ENCODE data around the gene UTY.
"Not testable (repeated sequence)": the region's sequence is repeated elsewhere in the genome, so short reads cannot be mapped to it uniquely, and the experiment has no call there.

The UTY gene

GRCh38 chrY:13295026-13295425, 184.8 kb downstream of the UTY start:
- no peak for DNase-seq (ENCODE audit: insufficient read length)
- TF ChIP-seq POLR2AphosphoS5 (IDR thresholded peaks at IDR 0.05; ENCODE audit: low read depth, low read length): no peak
- no peak for FAIRE-seq

- no peak for FAIRE-seq
- TF ChIP-seq TAF1 (IDR thresholded peaks at IDR 0.05; ENCODE audit: borderline replicate concordance, low read depth, low read length): no peak
- TF ChIP-seq POLR2AphosphoS5 (IDR thresholded peaks at IDR 0.05; ENCODE audit: low read depth, low read length): no peak
- TF ChIP-seq POLR2A (IDR thresholded peaks at IDR 0.05; ENCODE audit: low read depth, low read length): no peak
- no peak for DNase-seq (ENCODE audit: insufficient read length)
Measured at GRCh38 chrY:13291199-13291598, 188.6 kb downstream of the UTY start.

DNA sequence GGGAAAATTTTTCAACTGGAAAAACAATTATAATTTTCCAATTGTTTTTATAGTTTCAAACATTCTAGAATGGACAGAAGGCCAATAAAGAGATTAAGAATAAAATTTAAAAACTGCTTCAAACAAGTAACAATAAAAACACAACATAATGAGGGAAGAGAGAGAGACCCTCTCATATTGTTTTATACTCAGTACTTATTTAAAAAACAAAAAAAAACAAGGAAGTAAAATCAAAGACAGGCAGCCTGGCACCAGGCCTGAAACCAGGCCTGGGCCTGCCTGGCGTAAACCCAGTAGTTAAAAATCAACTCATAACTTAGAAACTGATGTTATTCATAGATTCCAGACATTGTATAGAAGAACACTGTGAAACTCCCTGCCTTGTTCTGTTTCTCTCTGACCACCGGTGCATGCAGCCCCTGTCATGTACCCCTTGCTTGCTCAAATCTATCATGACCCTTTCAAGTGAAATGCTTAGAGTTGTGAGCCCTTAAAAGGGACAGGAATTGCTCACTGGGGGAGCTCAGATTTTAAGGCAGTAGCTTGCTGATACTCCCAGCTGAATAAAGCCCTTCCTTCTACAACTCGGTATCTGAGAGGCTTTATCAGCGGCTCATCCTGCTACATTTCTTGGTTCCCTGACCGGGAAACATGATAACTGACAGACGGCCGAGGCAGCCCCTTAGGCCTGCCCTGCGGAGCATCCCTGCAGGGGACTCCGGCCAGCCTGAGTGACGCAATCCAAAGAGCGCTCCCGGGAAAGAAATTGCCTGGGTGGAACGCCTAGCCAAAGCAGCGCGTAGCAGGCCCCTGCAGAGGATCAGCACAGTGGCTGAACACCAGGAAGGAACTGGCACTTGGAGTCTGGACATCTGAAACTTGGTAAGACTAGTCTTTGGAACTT, 197.4 kb downstream of the UTY start:
- DNase-seq (ENCODE audit: insufficient read length); FAIRE-seq: not testable (repeated sequence)

GRCh38 chrY:13279561-13279960, 200.3 kb downstream of the UTY start:
- TF ChIP-seq TAF1 (IDR thresholded peaks at IDR 0.05; ENCODE audit: borderline replicate concordance, low read depth, low read length): no peak
- no peak for TF ChIP-seq POLR2A (IDR thresholded peaks at IDR 0.05; ENCODE audit: low read depth, low read length)
- TF ChIP-seq POLR2AphosphoS5 (IDR thresholded peaks at IDR 0.05; ENCODE audit: low read depth, low read length): no peak
- DNase-seq (ENCODE audit: insufficient read length) (no peak), FAIRE-seq (no peak)

- FAIRE-seq: no peak
- no peak for TF ChIP-seq POLR2A (IDR thresholded peaks at IDR 0.05; ENCODE audit: low read depth, low read length)
- TF ChIP-seq TAF1 (IDR thresholded peaks at IDR 0.05; ENCODE audit: borderline replicate concordance, low read depth, low read length): no peak
- no peak for TF ChIP-seq POLR2AphosphoS5 (IDR thresholded peaks at IDR 0.05; ENCODE audit: low read depth, low read length)
- no peak for DNase-seq (ENCODE audit: insufficient read length)
Measured at GRCh38 chrY:13271706-13272105, 208.1 kb downstream of the UTY start.

DNA sequence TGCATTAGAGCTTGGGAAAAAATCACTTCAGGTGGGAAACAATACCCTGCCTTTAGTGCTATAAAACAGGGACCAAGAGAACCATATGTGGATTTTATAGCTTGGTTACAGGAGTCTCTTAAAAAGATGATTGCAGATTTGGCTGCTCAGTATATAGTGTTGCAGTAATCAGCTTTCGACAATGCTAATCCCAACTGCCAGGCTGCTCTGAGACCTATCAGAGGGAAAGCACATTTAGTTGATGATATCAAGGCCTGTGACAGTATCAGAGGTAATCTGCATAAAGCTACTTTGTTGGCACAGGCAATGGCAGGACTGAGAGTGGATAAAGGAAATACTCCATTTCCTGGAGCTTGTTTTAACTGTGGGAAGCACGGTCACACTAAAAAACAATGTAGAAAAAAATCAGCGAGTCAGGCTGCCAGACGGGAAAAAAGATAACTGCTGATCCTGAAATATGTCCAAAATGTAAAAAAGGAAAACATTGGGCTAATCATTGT, 225.8 kb downstream of the UTY start:
- not testable (repeated sequence) for DNase-seq (ENCODE audit: insufficient read length); FAIRE-seq

DNA sequence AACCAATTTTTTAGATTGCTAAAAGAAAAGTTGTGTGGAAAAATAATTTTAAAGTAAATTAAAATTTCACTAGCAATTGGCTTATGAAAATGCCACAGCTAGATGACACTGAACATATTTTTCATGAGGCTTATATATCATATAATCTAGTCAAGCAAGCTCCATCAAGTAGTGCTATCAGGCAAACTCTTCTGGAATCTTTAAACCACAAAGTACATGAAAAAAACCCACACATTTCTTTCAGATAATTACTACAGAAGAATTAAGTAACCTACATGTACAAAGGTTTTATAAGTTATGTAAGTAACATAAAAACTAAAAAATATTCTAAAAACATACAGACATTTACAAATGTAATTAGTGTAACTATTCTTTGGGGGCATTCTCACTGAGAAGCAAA, 229.4 kb downstream of the UTY start:
- no peak for TF ChIP-seq POLR2A (IDR thresholded peaks at IDR 0.05; ENCODE audit: low read depth, low read length)
- no peak for TF ChIP-seq TAF1 (IDR thresholded peaks at IDR 0.05; ENCODE audit: borderline replicate concordance, low read depth, low read length)
- no peak for TF ChIP-seq POLR2AphosphoS5 (IDR thresholded peaks at IDR 0.05; ENCODE audit: low read depth, low read length)
- no peak for FAIRE-seq
- no peak for DNase-seq (ENCODE audit: insufficient read length)

DNA sequence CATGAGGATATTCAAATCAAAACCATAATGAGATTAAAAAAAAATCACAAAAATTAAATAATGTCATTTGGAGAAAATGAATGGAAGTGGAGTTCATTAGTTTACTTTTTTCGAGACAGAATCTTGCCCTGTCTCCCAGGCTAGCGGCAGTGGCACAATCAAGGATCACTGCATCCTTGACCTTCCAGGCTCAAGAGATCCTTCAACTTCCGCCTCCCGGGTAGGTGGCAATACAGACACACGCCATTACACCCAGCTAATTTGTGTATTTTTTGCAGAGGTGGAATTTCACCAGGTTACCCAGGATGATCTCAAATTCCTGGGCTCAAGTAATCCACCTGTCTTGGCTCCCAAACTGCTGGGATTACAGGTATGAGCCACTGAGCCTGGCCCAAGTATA, 236.1 kb downstream of the UTY start:
- no peak for FAIRE-seq
- no peak for TF ChIP-seq POLR2AphosphoS5 (IDR thresholded peaks at IDR 0.05; ENCODE audit: low read depth, low read length)
- no peak for TF ChIP-seq TAF1 (IDR thresholded peaks at IDR 0.05; ENCODE audit: borderline replicate concordance, low read depth, low read length)
- no peak for TF ChIP-seq POLR2A (IDR thresholded peaks at IDR 0.05; ENCODE audit: low read depth, low read length)
- DNase-seq (ENCODE audit: insufficient read length): no peak

GRCh38 chrY:13233901-13234300, 245.9 kb downstream of the UTY start:
- FAIRE-seq (no peak), DNase-seq (ENCODE audit: insufficient read length) (no peak)
- TF ChIP-seq POLR2A (IDR thresholded peaks at IDR 0.05; ENCODE audit: low read depth, low read length) (no peak), POLR2AphosphoS5 (IDR thresholded peaks at IDR 0.05; ENCODE audit: low read depth, low read length) (no peak), TAF1 (IDR thresholded peaks at IDR 0.05; ENCODE audit: borderline replicate concordance, low read depth, low read length) (no peak)

- TF ChIP-seq POLR2A (IDR thresholded peaks at IDR 0.05; ENCODE audit: low read depth, low read length) (no peak), TAF1 (IDR thresholded peaks at IDR 0.05; ENCODE audit: borderline replicate concordance, low read depth, low read length) (no peak), POLR2AphosphoS5 (IDR thresholded peaks at IDR 0.05; ENCODE audit: low read depth, low read length) (no peak)
- no peak for FAIRE-seq
- DNase-seq (ENCODE audit: insufficient read length): no peak
Measured at GRCh38 chrY:13233118-13233517, 246.7 kb downstream of the UTY start.

DNA sequence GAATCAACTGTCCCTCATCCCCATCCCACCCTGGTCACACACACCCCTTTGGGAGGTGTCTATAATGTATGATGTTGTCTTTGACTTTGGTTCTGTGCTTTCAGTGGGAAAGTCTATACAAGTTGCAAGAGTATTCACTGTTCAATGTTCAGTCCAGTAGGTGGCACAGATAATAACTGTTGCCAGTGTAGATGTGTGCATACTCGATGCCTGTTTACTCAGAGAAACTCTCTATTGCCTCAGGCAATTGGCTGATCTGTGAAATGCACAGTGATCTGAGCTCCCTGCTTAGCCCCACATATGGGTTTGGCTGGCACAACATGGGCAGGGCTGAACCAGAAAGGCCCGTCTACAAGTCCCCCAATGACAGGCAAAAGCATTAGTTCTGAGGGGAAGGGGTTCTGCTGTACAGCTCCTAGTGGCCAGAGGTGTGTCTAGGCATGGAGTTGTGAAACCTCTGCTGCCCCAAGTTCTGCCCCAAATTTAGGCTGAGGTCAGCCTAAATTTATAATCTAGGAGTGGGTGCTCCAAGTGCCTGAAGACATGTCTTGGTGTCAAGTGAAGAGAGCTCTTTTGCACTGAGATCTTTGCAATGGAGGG, 252.4 kb downstream of the UTY start:
- FAIRE-seq (no peak), DNase-seq (ENCODE audit: insufficient read length) (no peak)
- TF ChIP-seq POLR2A (IDR thresholded peaks at IDR 0.05; ENCODE audit: low read depth, low read length): no peak
- TF ChIP-seq TAF1 (IDR thresholded peaks at IDR 0.05; ENCODE audit: borderline replicate concordance, low read depth, low read length): no peak
- no peak for TF ChIP-seq POLR2AphosphoS5 (IDR thresholded peaks at IDR 0.05; ENCODE audit: low read depth, low read length)

DNA sequence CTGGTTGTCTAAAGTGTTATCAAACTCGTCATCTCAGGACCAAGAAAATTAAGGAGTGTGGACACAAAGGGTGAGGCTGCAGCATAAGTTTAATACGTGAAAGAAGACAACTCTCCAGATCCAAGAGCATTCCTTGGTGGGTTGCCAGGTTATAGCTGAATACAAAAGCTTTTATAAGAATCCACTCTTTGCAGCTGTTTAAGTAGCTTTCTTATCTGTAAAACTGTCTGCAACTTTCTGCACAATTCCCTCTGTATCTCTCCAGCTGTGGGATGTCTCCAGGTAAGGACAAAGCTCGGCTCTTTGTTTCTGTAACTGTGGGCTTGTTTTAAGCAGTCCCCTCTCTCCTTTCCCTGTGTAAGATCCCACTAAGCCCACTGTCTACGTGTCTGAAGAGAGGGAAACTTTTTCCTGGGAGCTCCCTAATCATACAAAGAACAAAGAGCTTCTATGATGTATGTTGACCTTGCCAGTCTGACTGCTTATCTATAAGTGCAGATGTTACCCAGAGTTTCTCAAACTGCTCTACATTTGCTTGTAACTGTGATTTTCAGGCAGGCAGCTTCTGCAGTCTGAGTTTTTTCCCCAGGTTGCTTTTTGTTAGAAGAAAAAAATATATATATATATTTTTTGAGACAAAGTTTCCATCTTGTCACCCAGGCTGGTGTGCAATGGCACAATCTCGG, 268.7 kb downstream of the UTY start:
- no peak for FAIRE-seq
- TF ChIP-seq POLR2A (IDR thresholded peaks at IDR 0.05; ENCODE audit: low read depth, low read length) (no peak), TAF1 (IDR thresholded peaks at IDR 0.05; ENCODE audit: borderline replicate concordance, low read depth, low read length) (no peak), POLR2AphosphoS5 (IDR thresholded peaks at IDR 0.05; ENCODE audit: low read depth, low read length) (no peak)
- DNase-seq (ENCODE audit: insufficient read length): no peak

Measured in GM12892 (cell line).